Right atrium auricular region (tissue), 2 donors: ENCODE results near the gene RASAL1. TPM values are rescaled to one million over a fixed set of nuclear protein-coding genes. Genes with fewer than 3 reads are reported as not detected.

Source experiments
- DNase-seq: peaks from one replicate; pipeline ENCODE4 v3.0.0-alpha.2; 2019; ENCODE audit warnings: low spot score
- H3K27ac ChIP-seq, 2 donors: fragments of 200-600 bp; sonication (generic); 1 replicate in 1 of 2; 2 replicates in 1 of 2; pipeline ENCODE4 v1.5.1; 2016 to 2019
- H3K27me3 ChIP-seq, 2 donors: fragments of 200-600 bp; sonication (generic); one replicate each; pipeline versions ENCODE4 v1.5.1 to v1.6.0; 2017 to 2019
- H3K36me3 ChIP-seq: fragments of 200-600 bp; sonication (generic); one replicate; pipeline ENCODE4 v1.5.1; 2016
- H3K4me1 ChIP-seq, 2 donors: fragments of 200-600 bp; sonication (generic); one replicate each; pipeline versions ENCODE4 v1.5.1 to v1.6.0; 2017 to 2019
- H3K4me3 ChIP-seq, 2 donors: fragments of 200-600 bp; sonication (generic); 1 replicate in 1 of 2; 2 replicates in 1 of 2; pipeline ENCODE4 v1.5.1; 2017 to 2019; ENCODE audit warnings: mild to moderate bottlenecking in 1 of 2, moderate library complexity in 1 of 2
- H3K9me3 ChIP-seq, 2 donors: fragments of 200-600 bp; sonication (generic); one replicate each; pipeline ENCODE4 v1.5.1; 2019
- total RNA-seq, 2 donors: library from RNA; depleted of rRNA; stranded (reverse); fragments of >200 nt; gene quantifications; one replicate each; pipeline ENCODE4 v1.1.0, GENCODE V29; 2016
- TF ChIP-seq, protein P1 (sequence below), 2 donors: fragments of 200-600 bp; sonication (generic); IDR thresholded peaks; one replicate each; pipeline ENCODE4 v1.5.1; 2019; ENCODE audit warnings: antibody characterized with exemption in 2 of 2

Gene RASAL1
- total RNA-seq: not detected

DNA sequence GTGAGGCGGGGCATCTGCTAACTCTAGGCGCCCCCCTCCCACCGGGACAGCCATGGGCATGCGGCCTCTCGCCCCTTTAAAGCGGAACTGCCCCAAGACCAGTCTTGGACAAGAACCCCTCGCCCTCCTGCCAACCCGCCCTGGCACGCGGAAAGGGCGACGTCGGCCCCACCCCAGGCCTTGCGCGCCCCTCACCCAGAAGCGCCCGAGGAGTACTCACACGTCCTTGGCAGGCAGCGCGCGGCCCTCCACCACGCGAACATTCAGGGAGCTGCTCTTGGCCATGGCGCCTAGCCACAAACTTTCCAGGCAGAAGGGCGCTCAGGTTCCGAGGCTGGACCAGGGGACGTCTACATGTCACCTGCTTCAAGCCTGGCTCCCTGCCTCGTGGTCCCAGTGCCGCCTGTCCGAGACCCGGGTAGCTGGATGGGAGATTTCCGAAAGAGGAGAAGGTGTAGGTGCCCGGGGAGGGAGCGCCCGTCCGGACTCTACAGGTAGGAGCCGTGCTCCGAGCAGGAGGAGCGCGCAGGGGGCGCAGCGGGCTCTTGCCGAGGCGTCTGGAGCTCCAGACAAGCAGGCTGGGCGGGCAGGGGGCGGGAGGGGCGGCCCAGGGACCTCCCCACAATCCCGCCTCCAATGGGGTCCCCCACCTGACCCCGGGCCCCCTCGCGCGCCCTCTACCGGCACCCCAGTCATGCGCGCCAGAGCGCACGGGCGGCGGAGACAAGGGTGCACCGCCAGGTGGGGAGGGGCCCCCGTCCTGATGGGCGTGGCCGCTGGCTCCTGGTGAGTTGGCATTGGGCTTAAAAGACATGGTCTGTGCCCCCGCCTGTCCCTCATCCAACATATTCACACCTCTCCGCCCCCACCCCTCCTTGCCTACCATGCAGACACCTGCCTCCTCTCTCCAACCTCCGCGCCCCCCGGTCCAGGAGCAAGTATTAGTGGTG is at the start of gene RASAL1:
TSS of gene RASAL1 (minus strand) at position 584 of the 950 bp plus-strand sequence. CDS start at position 285, 299 bp downstream.
- Histone ChIP-seq H3K27me3 (no peaks in the 10 kb centered on the region), H3K4me3 (no peak within 1 kb of the TSS), H3K4me1 (peaks cover 0 to 11% of the 10 kb centered on the region in 2 donors), H3K27ac (no peak within 1 kb of the TSS), H3K9me3 (no peaks in the 10 kb centered on the region), H3K36me3 (no peaks in the 10 kb centered on the region)
- TF ChIP-seq, protein P1, sequence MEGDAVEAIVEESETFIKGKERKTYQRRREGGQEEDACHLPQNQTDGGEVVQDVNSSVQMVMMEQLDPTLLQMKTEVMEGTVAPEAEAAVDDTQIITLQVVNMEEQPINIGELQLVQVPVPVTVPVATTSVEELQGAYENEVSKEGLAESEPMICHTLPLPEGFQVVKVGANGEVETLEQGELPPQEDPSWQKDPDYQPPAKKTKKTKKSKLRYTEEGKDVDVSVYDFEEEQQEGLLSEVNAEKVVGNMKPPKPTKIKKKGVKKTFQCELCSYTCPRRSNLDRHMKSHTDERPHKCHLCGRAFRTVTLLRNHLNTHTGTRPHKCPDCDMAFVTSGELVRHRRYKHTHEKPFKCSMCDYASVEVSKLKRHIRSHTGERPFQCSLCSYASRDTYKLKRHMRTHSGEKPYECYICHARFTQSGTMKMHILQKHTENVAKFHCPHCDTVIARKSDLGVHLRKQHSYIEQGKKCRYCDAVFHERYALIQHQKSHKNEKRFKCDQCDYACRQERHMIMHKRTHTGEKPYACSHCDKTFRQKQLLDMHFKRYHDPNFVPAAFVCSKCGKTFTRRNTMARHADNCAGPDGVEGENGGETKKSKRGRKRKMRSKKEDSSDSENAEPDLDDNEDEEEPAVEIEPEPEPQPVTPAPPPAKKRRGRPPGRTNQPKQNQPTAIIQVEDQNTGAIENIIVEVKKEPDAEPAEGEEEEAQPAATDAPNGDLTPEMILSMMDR (IDR thresholded peaks at IDR 0.05): peak in 1 of 2 donors; percentile 21
- DNase-seq: no peak

- Histone ChIP-seq H3K27me3 (no peaks in the 10 kb centered on the region), H3K9me3 (no peaks in the 10 kb centered on the region), H3K27ac (peak overlapping the region; percentile 91 to 98), H3K4me1 (peaks cover 0 to 27% of the 10 kb centered on the region in 2 donors), H3K4me3 (peak overlapping the region; percentile 98 to 100), H3K36me3 (peaks cover 10% of the 10 kb centered on the region)
- TF ChIP-seq, protein P1 (IDR thresholded peaks at IDR 0.05): no peak
- peak; percentile 90 for DNase-seq
Observed at GRCh38 chr12:113184900-113185179, 49.3 kb upstream of the RASAL1 start.

DNA sequence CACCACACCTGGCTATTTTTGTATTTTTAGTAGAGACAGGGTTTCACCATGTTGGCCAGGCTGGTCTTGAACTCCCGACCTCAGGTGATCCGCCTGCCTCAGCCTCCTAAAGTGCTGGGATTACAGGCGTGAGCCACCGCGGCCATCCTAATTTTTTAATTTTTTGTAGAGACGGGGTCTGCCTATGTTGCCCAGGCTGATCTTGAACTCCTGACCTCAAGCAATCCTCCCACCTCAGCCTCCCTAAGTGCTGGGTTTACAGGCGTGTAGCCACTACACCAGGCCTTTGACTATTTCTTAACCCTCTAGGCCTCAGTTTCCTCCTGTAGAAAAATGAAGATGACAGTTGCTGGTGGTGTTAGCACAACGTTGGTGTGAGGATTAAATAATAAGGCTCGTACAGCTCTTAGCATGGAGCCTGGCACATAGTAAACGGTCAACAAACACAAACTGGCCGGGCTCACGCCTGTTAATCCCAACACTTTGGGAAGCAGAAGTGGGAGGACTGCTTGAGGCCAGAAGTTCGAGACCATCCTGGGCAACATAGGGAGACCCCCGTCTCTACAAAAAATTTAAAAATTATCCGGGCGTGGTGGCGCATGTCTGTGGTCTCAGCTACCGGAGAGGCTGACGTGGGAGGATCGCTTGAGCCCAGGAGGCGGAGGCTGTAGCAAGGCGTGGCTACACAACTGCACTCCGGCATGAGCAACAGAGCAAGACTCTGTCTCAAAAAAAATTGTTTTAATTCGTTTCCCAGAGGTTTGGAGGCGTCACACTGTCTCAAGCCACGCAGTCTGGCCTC is 48.7 kb upstream of the RASAL1 start:
- no peak for DNase-seq

DNA sequence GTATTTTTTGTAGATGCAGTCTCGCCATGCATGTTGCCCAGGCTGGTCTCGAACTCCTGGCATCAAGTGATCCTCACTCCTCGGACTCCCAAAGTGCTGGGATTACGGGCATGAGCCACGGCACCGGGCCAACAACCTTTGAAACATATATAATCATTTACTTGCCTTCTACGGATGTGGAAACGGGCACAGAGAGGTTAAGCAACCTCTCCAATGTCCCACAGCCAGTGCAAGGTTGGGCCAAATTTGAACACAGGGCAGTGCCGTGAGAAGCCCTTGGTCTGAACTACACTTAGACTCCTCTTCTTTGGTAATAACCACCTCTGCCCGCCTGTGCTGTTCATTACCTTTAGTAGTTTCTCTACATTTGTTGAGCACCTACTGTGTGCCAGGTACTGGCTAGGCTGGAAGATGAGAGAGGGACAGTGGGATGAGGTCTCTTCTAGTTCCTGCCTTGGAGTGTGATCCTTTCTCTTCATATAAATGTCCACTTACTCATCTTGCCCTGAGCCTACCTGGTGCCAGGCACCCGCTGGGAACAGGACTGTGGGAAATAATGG is 47.5 kb upstream of the RASAL1 start:
- TF ChIP-seq, protein P1 (IDR thresholded peaks at IDR 0.05): no peak
- Histone ChIP-seq H3K27me3 (no peaks in the 10 kb centered on the region), H3K4me1 (peaks cover 0 to 27% of the 10 kb centered on the region in 2 donors), H3K27ac (no peak overlapping the region), H3K9me3 (no peaks in the 10 kb centered on the region), H3K36me3 (peaks cover 27% of the 10 kb centered on the region), H3K4me3 (no peak overlapping the region)
- DNase-seq: no peak

More for the DNA sequence above, 48.7 kb upstream of the RASAL1 start:
- Histone ChIP-seq H3K36me3 (peaks cover 15% of the 10 kb centered on the region), H3K4me1 (peaks cover 0 to 27% of the 10 kb centered on the region in 2 donors), H3K27ac (peak overlapping the region; percentile 91 to 98), H3K4me3 (peak overlapping the region; percentile 98 to 100), H3K9me3 (no peaks in the 10 kb centered on the region), H3K27me3 (no peaks in the 10 kb centered on the region)
- TF ChIP-seq, protein P1 (IDR thresholded peaks at IDR 0.05): no peak

DNA sequence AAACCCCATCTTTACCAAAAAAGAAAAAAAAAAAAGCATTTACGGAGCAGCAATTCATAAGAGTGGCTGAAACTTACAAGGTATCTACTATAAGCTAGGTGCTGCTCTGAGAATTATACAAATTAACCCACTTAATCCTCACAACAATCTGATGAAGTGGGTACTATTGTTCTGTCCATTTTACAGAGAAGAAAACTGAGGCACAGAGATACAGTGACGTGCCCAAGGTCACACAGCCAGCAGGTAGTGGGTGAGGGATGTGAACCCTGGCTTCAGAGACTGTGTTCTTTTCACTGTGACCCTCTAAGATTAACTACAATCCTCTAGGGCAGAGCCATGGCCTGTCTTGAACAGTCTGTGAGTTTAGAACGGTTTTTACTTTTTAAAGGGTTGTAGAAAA is 46.4 kb upstream of the RASAL1 start:
- Histone ChIP-seq H3K36me3 (peaks cover 38% of the 10 kb centered on the region), H3K4me3 (no peak overlapping the region)
- DNase-seq: no peak

More for the DNA sequence above, 46.4 kb upstream of the RASAL1 start:
- Histone ChIP-seq H3K27ac (no peak overlapping the region), H3K4me1 (peaks cover 0 to 25% of the 10 kb centered on the region in 2 donors), H3K27me3 (no peaks in the 10 kb centered on the region), H3K9me3 (peaks cover 0 to 3% of the 10 kb centered on the region in 2 donors)
- TF ChIP-seq, protein P1 (IDR thresholded peaks at IDR 0.05): no peak
